GM12878 (cell line): ENCODE measurements around the gene NCAM1. TPM values are rescaled to one million over a fixed set of nuclear protein-coding genes. Genes with fewer than 3 reads are reported as not detected.

Source experiments
- ATAC-seq: fragments of 200-7000 bp; cut with Tn5 transposase; 3 replicates; pipeline ENCODE4 v1.9.1; 2020; ENCODE audit warnings: mild to moderate bottlenecking, moderate library complexity
- BruUV-seq: library from RNA; stranded (reverse); fragments of 400-500 nt; replicated peaks from 2 replicates; lab custom pipeline; 2021; lab: Mats Ljungman, UMichigan
- CTCF ChIA-PET: fragments of 300-600 bp; sonication (Branson Sonifier 250); formaldehyde crosslinking; extraction: SDS; loops from one replicate; lab custom pipeline; 2021; ENCODE audit warnings: inconsistent platforms; lab: Yijun Ruan, JAX
- POLR2A ChIA-PET: fragments of 350-600 bp; formaldehyde crosslinking; extraction: SDS; loops from one replicate; lab custom pipeline; 2021; ENCODE audit warnings: inconsistent platforms; lab: Charles Lee
- RAD21 ChIA-PET: fragments of 300-600 bp; sonication (Branson Sonifier 250); formaldehyde crosslinking; loops from one replicate; lab custom pipeline; 2023; ENCODE audit warnings: antibody characterized with exemption; ENCODE audit not compliant: unreplicated experiment; lab: Charles Lee
- SMC1A ChIA-PET: fragments of 300-600 bp; sonication (Branson Sonifier 250); formaldehyde crosslinking; loops from one replicate; lab custom pipeline; 2023; ENCODE audit not compliant: unreplicated experiment, uncharacterized antibody; lab: Charles Lee
- DNase-seq: peaks from one replicate; pipeline ENCODE4 v3.0.0-alpha.2; 2011; ENCODE audit warnings: low read depth, low spot score
- FAIRE-seq: peaks from 3 replicates; lab custom pipeline; 2011; peaks lifted over from hg19 to GRCh38; lab: Jason Lieb, UNC
- H2AFZ ChIP-seq: 2 replicates; pipeline ENCODE4 v1.6.0; 2011; ENCODE audit warnings: low read depth, low read length, control low read depth; ENCODE audit not compliant: control insufficient read depth
- H3K27ac ChIP-seq: 2 replicates; pipeline ENCODE4 v1.5.1; 2011; ENCODE audit warnings: control low read depth; ENCODE audit not compliant: control insufficient read depth, insufficient read depth
- H3K27me3 ChIP-seq, 2 experiments: replicated peaks in 1 of 2; 2 replicates each; pipeline versions ENCODE4 v1.6.0 to v1.6.1; 2011; ENCODE audit warnings: low read length in 1 of 2; ENCODE audit not compliant: control insufficient read depth in 2 of 2, insufficient read depth in 2 of 2
- H3K36me3 ChIP-seq, 2 experiments: 2 replicates each; pipeline ENCODE4 v1.5.1; 2011; ENCODE audit warnings: low read length in 1 of 2; ENCODE audit not compliant: control insufficient read depth in 2 of 2, insufficient read depth in 2 of 2
- H3K4me1 ChIP-seq: 2 replicates; pipeline ENCODE4 v1.6.1; 2011; ENCODE audit warnings: mild to moderate bottlenecking, low read length, moderate library complexity, mixed read lengths; ENCODE audit not compliant: control insufficient read depth, insufficient read depth
- H3K4me2 ChIP-seq: 2 replicates; pipeline ENCODE4 v1.6.0; 2011; ENCODE audit warnings: control low read depth; ENCODE audit not compliant: control insufficient read depth, insufficient read depth
- H3K4me3 ChIP-seq: fragments of 200-600 bp; sonication (generic); 2 replicates; pipeline ENCODE4 v1.5.1; 2016
- H3K79me2 ChIP-seq: 2 replicates; pipeline ENCODE4 v1.6.0; 2011; ENCODE audit warnings: low read length; ENCODE audit not compliant: control insufficient read depth, insufficient read depth
- H3K9ac ChIP-seq: 2 replicates; pipeline ENCODE4 v1.8.0; 2011; ENCODE audit warnings: low read length, control low read depth, mixed read lengths; ENCODE audit not compliant: control insufficient read depth, insufficient read depth
- H3K9me3 ChIP-seq: replicated peaks from 3 replicates; pipeline ENCODE4 v1.5.1; 2011; ENCODE audit warnings: mild to moderate bottlenecking, low read length; ENCODE audit not compliant: control insufficient read depth, insufficient read depth
- H4K20me1 ChIP-seq: 2 replicates; pipeline ENCODE4 v1.6.0; 2011; ENCODE audit not compliant: control insufficient read depth, insufficient read depth
- ASH2L ChIP-seq: fragments of 300-600, 200-600 bp; sonication (generic); IDR thresholded peaks from 2 replicates; pipeline ENCODE4 v1.6.1; 2017; ENCODE audit warnings: low read depth, mild to moderate bottlenecking, borderline replicate concordance
- BACH1 ChIP-seq: fragments of 450-650 bp; IDR thresholded peaks from 2 replicates; pipeline ENCODE4 v1.6.1; 2017; ENCODE audit warnings: mild to moderate bottlenecking, borderline replicate concordance
- MYC ChIP-seq: IDR thresholded peaks from 2 replicates; pipeline ENCODE4 v1.6.1; 2011; ENCODE audit warnings: mild to moderate bottlenecking, low read length, moderate library complexity, inconsistent platforms; ENCODE audit not compliant: insufficient read depth, insufficient replicate concordance, insufficient read length, severe bottlenecking
- PML ChIP-seq: IDR thresholded peaks from 2 replicates; pipeline ENCODE4 v1.6.1; 2012; ENCODE audit warnings: low read length, inconsistent platforms
- POLR2AphosphoS2 ChIP-seq: IDR thresholded peaks from 2 replicates; pipeline ENCODE4 v1.6.1; 2011; ENCODE audit warnings: low read depth, mild to moderate bottlenecking, low read length, improper control_type of control experiment, moderate library complexity
- RELA ChIP-seq: fragments of 450-650 bp; IDR thresholded peaks from 2 replicates; pipeline ENCODE4 v1.8.0; 2014; ENCODE audit warnings: borderline replicate concordance; ENCODE audit not compliant: partially characterized antibody
- REST ChIP-seq: IDR thresholded peaks from 2 replicates; pipeline ENCODE4 v1.6.1; 2012; ENCODE audit warnings: mild to moderate bottlenecking, low read depth, low read length
- WGBS: methylation state at CpG from one replicate; pipeline ENCODE4 v1.1.6; 2016; ENCODE audit warnings: low lambda C conversion rate; ENCODE audit not compliant: insufficient replicate concordance, insufficient coverage; ENCODE audit errors: missing lambda C conversion rate; 5-methylcytosine and 5-hydroxymethylcytosine counted together
- in situ Hi-C: fragments of 300-500 bp; cut with MboI; formaldehyde crosslinking; loops from 9 replicates; pipeline ENCODE4 v1.14.3; 2018; ENCODE audit warnings: mixed read lengths
- intact Hi-C: fragments of 100-400 bp; cut with micrococcal nuclease; formaldehyde crosslinking; loops from one replicate; pipeline ENCODE4 v1.14.2; 2022; ENCODE audit not compliant: unreplicated experiment
- polyA plus RNA-seq, 11 experiments: library from polyadenylated mRNA; depleted of rRNA in 4 of 11; unstranded in 6 of 11; stranded (reverse) in 5 of 11; fragments of >200 nt; fragmentation: Nextera tagmentation in 4 of 11; fragmentation: Illumina TruSeq in 1 of 11; extraction: Ambion mirVana in 4 of 11; extraction: Trizol in 1 of 11; gene quantifications; 1 replicate in 1 of 11; 2 replicates in 10 of 11; pipeline versions ENCODE4 v1.2.1 to v1.2.3, GENCODE V29; 2011 to 2016; ENCODE audit warnings: inconsistent platforms in 2 of 11, missing spikeins in 2 of 11, low read depth in 1 of 11
- total RNA-seq, 4 experiments: library from RNA; depleted of rRNA in 3 of 4; stranded (reverse); fragments of >200 nt in 3 of 4; fragmentation: Illumina TruSeq in 1 of 4; extraction: Trizol in 1 of 4; gene quantifications; 2 replicates each; pipeline versions ENCODE4 v1.2.1 to v1.2.3, GENCODE V29; 2013 to 2021
- TF ChIP-seq, protein P1 (sequence below): IDR thresholded peaks from 2 replicates; pipeline ENCODE4 v1.6.1; 2011; ENCODE audit warnings: low read depth, low read length, improper control_type of control experiment, borderline replicate concordance
- TF ChIP-seq, protein P2 (sequence below): IDR thresholded peaks from 2 replicates; pipeline ENCODE4 v1.6.1; 2011; ENCODE audit warnings: borderline replicate concordance, low read depth, mild to moderate bottlenecking, moderate library complexity, low read length; ENCODE audit not compliant: insufficient read depth, poor library complexity, severe bottlenecking
- TF ChIP-seq, protein P3 (sequence below): fragments of 450-650 bp; IDR thresholded peaks from 2 replicates; pipeline ENCODE4 v1.6.1; 2017; ENCODE audit warnings: mild to moderate bottlenecking, moderate library complexity

Gene NCAM1
- total and polyA plus RNA-seq, 10 of the 15 experiments (the other 5 are each of a cell fraction or from before 2014, with no cell fraction given): 0.10 to 0.23 (median 0.11) TPM; not detected in 7

- no peak overlapping the region for H3K4me3 ChIP-seq
- intact Hi-C loops (no loop called here), in situ Hi-C loops (no loop called here)
- no peaks in the 10 kb centered on the region for H3K79me2 ChIP-seq
- DNase-seq (no peak), FAIRE-seq (no peak), ATAC-seq (no peak)
- CTCF ChIA-PET: no interaction called here
- RAD21 ChIA-PET: no interaction called here
- no peaks in the 10 kb centered on the region for H3K27me3 ChIP-seq
- H4K20me1 ChIP-seq: no peaks in the 10 kb centered on the region
- no peak overlapping the region for H2AFZ ChIP-seq
- no peaks in the 10 kb centered on the region for H3K4me1 ChIP-seq
- no peak overlapping the region for H3K4me2 ChIP-seq
- SMC1A ChIA-PET: interaction anchor here (1.1 kb wide), 1 partner anchor 55 kb away, joined by 3 read pairs; no protein-coding TSS in a partner anchor
- no peaks in the 10 kb centered on the region for H3K36me3 ChIP-seq
- POLR2A ChIA-PET: no interaction called here
- 30% methylated on average over 5 of the region's 5 CpGs for WGBS
- no peaks in the 10 kb centered on the region for H3K9me3 ChIP-seq
- H3K27ac ChIP-seq: no peak overlapping the region
- no peak overlapping the region for H3K9ac ChIP-seq
- no TSS peak for BruUV-seq
- TF ChIP-seq MYC (no peak), REST (no peak), POLR2AphosphoS2 (no peak), PML (no peak), ASH2L (no peak), BACH1 (no peak), RELA (no peak)
- TF ChIP-seq, protein P1, sequence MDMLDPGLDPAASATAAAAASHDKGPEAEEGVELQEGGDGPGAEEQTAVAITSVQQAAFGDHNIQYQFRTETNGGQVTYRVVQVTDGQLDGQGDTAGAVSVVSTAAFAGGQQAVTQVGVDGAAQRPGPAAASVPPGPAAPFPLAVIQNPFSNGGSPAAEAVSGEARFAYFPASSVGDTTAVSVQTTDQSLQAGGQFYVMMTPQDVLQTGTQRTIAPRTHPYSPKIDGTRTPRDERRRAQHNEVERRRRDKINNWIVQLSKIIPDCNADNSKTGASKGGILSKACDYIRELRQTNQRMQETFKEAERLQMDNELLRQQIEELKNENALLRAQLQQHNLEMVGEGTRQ: no peak
- TF ChIP-seq, protein P2, sequence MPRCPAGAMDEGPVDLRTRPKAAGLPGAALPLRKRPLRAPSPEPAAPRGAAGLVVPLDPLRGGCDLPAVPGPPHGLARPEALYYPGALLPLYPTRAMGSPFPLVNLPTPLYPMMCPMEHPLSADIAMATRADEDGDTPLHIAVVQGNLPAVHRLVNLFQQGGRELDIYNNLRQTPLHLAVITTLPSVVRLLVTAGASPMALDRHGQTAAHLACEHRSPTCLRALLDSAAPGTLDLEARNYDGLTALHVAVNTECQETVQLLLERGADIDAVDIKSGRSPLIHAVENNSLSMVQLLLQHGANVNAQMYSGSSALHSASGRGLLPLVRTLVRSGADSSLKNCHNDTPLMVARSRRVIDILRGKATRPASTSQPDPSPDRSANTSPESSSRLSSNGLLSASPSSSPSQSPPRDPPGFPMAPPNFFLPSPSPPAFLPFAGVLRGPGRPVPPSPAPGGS: no peak
- TF ChIP-seq, protein P3, sequence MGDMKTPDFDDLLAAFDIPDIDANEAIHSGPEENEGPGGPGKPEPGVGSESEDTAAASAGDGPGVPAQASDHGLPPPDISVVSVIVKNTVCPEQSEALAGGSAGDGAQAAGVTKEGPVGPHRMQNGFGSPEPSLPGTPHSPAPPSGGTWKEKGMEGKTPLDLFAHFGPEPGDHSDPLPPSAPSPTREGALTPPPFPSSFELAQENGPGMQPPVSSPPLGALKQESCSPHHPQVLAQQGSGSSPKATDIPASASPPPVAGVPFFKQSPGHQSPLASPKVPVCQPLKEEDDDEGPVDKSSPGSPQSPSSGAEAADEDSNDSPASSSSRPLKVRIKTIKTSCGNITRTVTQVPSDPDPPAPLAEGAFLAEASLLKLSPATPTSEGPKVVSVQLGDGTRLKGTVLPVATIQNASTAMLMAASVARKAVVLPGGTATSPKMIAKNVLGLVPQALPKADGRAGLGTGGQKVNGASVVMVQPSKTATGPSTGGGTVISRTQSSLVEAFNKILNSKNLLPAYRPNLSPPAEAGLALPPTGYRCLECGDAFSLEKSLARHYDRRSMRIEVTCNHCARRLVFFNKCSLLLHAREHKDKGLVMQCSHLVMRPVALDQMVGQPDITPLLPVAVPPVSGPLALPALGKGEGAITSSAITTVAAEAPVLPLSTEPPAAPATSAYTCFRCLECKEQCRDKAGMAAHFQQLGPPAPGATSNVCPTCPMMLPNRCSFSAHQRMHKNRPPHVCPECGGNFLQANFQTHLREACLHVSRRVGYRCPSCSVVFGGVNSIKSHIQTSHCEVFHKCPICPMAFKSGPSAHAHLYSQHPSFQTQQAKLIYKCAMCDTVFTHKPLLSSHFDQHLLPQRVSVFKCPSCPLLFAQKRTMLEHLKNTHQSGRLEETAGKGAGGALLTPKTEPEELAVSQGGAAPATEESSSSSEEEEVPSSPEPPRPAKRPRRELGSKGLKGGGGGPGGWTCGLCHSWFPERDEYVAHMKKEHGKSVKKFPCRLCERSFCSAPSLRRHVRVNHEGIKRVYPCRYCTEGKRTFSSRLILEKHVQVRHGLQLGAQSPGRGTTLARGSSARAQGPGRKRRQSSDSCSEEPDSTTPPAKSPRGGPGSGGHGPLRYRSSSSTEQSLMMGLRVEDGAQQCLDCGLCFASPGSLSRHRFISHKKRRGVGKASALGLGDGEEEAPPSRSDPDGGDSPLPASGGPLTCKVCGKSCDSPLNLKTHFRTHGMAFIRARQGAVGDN: no peak
Observed at GRCh38 chr11:113193946-113194345, 232.7 kb downstream of the NCAM1 start.
